ENCODE results near the gene USP47. TPM values are rescaled to one million over a fixed set of nuclear protein-coding genes. Genes with fewer than 3 reads are reported as not detected.

USP47 gene
- total RNA-seq, 1 experiment from 2014 or later = 50.4 TPM

GRCh38 chr11:11901929-11902328 lies 60.2 kb downstream of the USP47 start:
- Mint-ChIP-seq H3K9me3 (ENCODE audit: unreplicated experiment) (no peaks in the 10 kb centered on the region), H3K4me3 (ENCODE audit: unreplicated experiment) (no peak overlapping the region), H3K4me1 (ENCODE audit: low read depth, unreplicated experiment) (no peaks in the 10 kb centered on the region), H3K27me3 (ENCODE audit: insufficient read depth, unreplicated experiment) (no peaks in the 10 kb centered on the region), H3K27ac (ENCODE audit: unreplicated experiment) (no peak overlapping the region), H3K36me3 (ENCODE audit: insufficient read depth, unreplicated experiment) (peaks cover 21% of the 10 kb centered on the region)
- Histone ChIP-seq H3K9me3 (no peaks in the 10 kb centered on the region), H3K27me3 (replicated peaks; ENCODE audit: control insufficient read depth, insufficient read depth, low read length) (no peaks in the 10 kb centered on the region), H3K4me1 (no peaks in the 10 kb centered on the region), H3K36me3 (ENCODE audit: control insufficient read depth, insufficient read depth, low read length) (peaks cover 2% of the 10 kb centered on the region; the same call in 1 of the 2 replicates), H3K4me3 (ENCODE audit: low read depth, low read length) (no peak overlapping the region)
- DNase-seq = no peak
- TF ChIP-seq CTCF (IDR thresholded peaks at IDR 0.05; ENCODE audit: insufficient read depth in 1 of 2, low read depth in 1 of 2, low read length in 1 of 2, severe bottlenecking in 1 of 2, unreplicated experiment in 1 of 2) = no peak
- intact Hi-C loops (cut with micrococcal nuclease; ENCODE audit: unreplicated experiment) = no loop called here
- CTCF ChIA-PET = no interaction called here
- POLR2A ChIA-PET = no interaction called here
- no TSS peak for BruUV-seq (replicated peaks)

- intact Hi-C loops (cut with micrococcal nuclease; ENCODE audit: unreplicated experiment) = no loop called here
These were observed 68.0 kb downstream of the USP47 start for GRCh38 chr11:11909727-11910126.

GRCh38 chr11:11910541-11910940 lies 68.8 kb downstream of the USP47 start:
- no TSS peak for BruUV-seq (replicated peaks)
- Mint-ChIP-seq H3K27me3 (ENCODE audit: insufficient read depth, unreplicated experiment) (no peaks in the 10 kb centered on the region), H3K4me1 (ENCODE audit: low read depth, unreplicated experiment) (no peaks in the 10 kb centered on the region), H3K36me3 (ENCODE audit: insufficient read depth, unreplicated experiment) (peaks cover 27% of the 10 kb centered on the region), H3K4me3 (ENCODE audit: unreplicated experiment) (no peak overlapping the region), H3K27ac (ENCODE audit: unreplicated experiment) (no peak overlapping the region), H3K9me3 (ENCODE audit: unreplicated experiment) (no peaks in the 10 kb centered on the region)
- Histone ChIP-seq H3K4me1 (no peaks in the 10 kb centered on the region), H3K36me3 (ENCODE audit: control insufficient read depth, insufficient read depth, low read length) (0 out of 2 replicates have a peak, but pooled peaks cover 1% of the 10 kb centered on the region), H3K27me3 (replicated peaks; ENCODE audit: control insufficient read depth, insufficient read depth, low read length) (no peaks in the 10 kb centered on the region), H3K4me3 (ENCODE audit: low read depth, low read length) (no peak overlapping the region), H3K9me3 (no peaks in the 10 kb centered on the region)
- TF ChIP-seq CTCF (IDR thresholded peaks at IDR 0.05; ENCODE audit: insufficient read depth in 1 of 2, low read depth in 1 of 2, low read length in 1 of 2, severe bottlenecking in 1 of 2, unreplicated experiment in 1 of 2) = no peak
- CTCF ChIA-PET = no interaction called here
- DNase-seq = no peak
- intact Hi-C loops (cut with micrococcal nuclease; ENCODE audit: unreplicated experiment) = no loop called here
- POLR2A ChIA-PET = no interaction called here

More at GRCh38 chr11:11909727-11910126, 68.0 kb downstream of the USP47 start:
- Histone ChIP-seq H3K27me3 (replicated peaks; ENCODE audit: control insufficient read depth, insufficient read depth, low read length) (no peaks in the 10 kb centered on the region), H3K4me1 (no peaks in the 10 kb centered on the region), H3K36me3 (ENCODE audit: control insufficient read depth, insufficient read depth, low read length) (0 out of 2 replicates have a peak, but pooled peaks cover 1% of the 10 kb centered on the region), H3K9me3 (no peaks in the 10 kb centered on the region), H3K4me3 (ENCODE audit: low read depth, low read length) (no peak overlapping the region)
- BruUV-seq (replicated peaks) = no TSS peak
- Mint-ChIP-seq H3K27ac (ENCODE audit: unreplicated experiment) (no peak overlapping the region), H3K4me1 (ENCODE audit: low read depth, unreplicated experiment) (no peaks in the 10 kb centered on the region), H3K9me3 (ENCODE audit: unreplicated experiment) (no peaks in the 10 kb centered on the region), H3K4me3 (ENCODE audit: unreplicated experiment) (no peak overlapping the region), H3K36me3 (ENCODE audit: insufficient read depth, unreplicated experiment) (peaks cover 27% of the 10 kb centered on the region), H3K27me3 (ENCODE audit: insufficient read depth, unreplicated experiment) (no peaks in the 10 kb centered on the region)
- no peak for TF ChIP-seq CTCF (IDR thresholded peaks at IDR 0.05; ENCODE audit: insufficient read depth in 1 of 2, low read depth in 1 of 2, low read length in 1 of 2, severe bottlenecking in 1 of 2, unreplicated experiment in 1 of 2)
- CTCF ChIA-PET = no interaction called here
- no peak for DNase-seq
- POLR2A ChIA-PET = no interaction called here
